Ovary (tissue), 3 donors: ENCODE measurements around the gene TOP1.

Experiments used
- POLR2A ChIP-seq: fragments of 450-650 bp; IDR thresholded peaks from one replicate; pipeline ENCODE4 v1.6.1; 2017; ENCODE audit warnings: antibody characterized with exemption, mild to moderate bottlenecking, moderate library complexity
- TF ChIP-seq, protein P1 (sequence below), 3 donors: fragments of 450-650 bp in 2 of 3; fragments of 200-600 bp in 1 of 3; IDR thresholded peaks; one replicate each; pipeline versions ENCODE4 v1.5.1 to v1.8.0; 2016 to 2022; ENCODE audit warnings: antibody characterized with exemption in 3 of 3, mild to moderate bottlenecking in 1 of 3
- donor health status: DM: no; HTN: no; CAD: no.

DNA sequence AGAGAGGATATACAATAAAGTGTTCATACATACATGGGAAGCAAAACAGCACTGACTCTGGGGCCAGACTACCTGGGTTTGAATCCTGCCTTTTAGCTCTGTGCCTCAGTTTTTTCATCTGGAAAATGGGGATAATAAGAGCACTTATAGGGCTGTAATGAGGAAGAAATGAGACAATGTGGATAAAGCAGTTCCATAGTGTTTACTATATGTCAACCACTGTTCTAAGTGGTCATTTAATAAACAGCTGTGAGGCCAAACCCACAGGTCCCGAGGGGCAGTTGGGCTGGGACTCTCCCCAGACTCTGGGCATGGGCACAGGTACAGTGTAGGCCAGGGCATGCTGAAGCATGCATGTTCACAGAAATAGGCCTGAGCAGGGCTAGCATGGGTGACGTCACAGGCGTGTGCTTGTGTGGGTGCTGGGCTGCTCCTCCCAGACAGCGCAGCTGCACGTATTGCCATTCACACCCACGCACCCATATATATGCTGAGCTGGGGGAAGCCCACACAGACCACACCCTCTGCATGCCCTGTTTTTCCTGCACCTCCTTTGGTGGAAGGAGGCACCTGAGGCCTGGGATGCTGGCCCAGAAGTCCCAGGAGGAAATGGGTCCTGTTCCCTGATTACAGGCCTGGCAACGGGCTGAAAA is 105.2 kb downstream of the TOP1 start:
- TF ChIP-seq POLR2A = no peak
- TF ChIP-seq, protein P1, sequence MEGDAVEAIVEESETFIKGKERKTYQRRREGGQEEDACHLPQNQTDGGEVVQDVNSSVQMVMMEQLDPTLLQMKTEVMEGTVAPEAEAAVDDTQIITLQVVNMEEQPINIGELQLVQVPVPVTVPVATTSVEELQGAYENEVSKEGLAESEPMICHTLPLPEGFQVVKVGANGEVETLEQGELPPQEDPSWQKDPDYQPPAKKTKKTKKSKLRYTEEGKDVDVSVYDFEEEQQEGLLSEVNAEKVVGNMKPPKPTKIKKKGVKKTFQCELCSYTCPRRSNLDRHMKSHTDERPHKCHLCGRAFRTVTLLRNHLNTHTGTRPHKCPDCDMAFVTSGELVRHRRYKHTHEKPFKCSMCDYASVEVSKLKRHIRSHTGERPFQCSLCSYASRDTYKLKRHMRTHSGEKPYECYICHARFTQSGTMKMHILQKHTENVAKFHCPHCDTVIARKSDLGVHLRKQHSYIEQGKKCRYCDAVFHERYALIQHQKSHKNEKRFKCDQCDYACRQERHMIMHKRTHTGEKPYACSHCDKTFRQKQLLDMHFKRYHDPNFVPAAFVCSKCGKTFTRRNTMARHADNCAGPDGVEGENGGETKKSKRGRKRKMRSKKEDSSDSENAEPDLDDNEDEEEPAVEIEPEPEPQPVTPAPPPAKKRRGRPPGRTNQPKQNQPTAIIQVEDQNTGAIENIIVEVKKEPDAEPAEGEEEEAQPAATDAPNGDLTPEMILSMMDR (IDR thresholded peaks at IDR 0.05) = no peak
